HG03469 (cell line): ENCODE measurements around the gene KIF2C.
"Not testable (repeated sequence)": the region's sequence is repeated elsewhere in the genome, so short reads cannot be mapped to it uniquely, and the experiment has no call there.

Experiments used
- ATAC-seq: cut with Tn5 transposase; IDR thresholded peaks from one replicate; pipeline ENCODE4 v1.9.1; 2021; ENCODE audit warnings: mild to moderate bottlenecking, moderate library complexity, moderate number of reproducible peaks; ENCODE audit not compliant: unreplicated experiment

Gene KIF2C

DNA sequence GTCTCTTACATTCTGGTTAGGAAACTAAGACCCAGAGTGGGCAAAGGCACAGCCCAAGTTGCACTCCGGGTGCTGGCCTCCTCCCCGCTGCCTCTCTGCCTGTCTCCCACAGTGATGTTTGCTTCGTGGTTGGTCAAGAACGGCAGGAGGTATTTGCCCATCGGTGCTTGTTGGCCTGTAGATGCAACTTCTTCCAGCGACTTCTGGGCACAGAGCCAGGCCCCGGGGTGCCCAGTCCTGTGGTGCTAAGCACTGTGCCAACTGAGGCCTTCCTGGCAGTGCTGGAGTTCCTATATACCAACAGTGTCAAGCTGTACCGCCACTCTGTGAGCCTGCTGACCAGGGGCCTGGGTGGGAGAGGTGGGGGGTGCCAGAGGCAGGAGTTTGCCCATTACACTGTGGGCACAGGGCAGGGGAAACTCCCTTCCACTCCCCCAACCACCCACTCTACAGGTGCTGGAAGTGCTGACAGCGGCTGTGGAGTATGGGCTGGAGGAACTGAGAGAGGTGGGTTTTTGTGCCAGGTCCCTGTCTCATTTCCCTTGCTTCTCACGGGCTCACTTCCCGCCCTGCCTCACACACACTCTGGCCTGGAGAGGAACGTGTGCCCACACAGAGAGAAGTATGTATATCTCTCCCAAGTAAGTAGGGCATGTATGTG is 70.6 kb downstream of the KIF2C start:
- no peak for ATAC-seq

DNA sequence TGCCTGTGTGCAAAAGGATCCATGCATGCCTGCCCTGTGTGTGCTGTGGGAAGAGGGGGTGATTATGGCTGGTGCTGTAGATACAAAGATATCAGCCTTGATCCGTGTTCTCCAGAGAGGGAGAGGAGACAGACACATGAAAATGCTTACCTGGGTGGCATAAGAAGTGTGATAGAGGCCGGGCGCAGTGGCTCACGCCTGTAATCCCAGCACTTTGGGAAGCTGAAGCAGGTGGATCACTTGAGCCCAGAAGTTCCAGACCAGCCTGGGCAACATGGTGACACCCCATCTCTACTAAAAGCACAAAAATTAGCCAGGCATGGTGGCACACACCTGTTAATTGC is 71.1 kb downstream of the KIF2C start:
- not testable (repeated sequence) for ATAC-seq

DNA sequence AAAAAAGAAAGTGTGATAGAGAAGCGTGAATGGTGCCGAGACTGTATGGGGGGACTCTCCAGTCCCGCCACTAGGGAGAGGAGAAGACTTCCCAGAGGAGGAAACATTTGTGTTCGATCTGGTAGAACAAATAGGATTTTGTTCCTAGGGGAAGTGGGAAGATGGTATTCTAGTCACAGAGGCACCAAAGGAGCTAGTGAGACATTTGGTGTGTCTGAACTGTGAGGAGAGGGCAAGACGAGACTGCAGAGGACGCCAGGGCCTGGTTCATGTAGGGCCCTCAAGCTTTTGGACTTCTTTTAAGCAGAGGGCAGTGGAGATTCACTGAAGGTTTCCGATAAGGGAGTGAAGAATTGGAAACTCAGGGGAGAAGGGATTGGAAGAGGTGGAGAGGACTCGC is 71.6 kb downstream of the KIF2C start:
- no peak for ATAC-seq

DNA sequence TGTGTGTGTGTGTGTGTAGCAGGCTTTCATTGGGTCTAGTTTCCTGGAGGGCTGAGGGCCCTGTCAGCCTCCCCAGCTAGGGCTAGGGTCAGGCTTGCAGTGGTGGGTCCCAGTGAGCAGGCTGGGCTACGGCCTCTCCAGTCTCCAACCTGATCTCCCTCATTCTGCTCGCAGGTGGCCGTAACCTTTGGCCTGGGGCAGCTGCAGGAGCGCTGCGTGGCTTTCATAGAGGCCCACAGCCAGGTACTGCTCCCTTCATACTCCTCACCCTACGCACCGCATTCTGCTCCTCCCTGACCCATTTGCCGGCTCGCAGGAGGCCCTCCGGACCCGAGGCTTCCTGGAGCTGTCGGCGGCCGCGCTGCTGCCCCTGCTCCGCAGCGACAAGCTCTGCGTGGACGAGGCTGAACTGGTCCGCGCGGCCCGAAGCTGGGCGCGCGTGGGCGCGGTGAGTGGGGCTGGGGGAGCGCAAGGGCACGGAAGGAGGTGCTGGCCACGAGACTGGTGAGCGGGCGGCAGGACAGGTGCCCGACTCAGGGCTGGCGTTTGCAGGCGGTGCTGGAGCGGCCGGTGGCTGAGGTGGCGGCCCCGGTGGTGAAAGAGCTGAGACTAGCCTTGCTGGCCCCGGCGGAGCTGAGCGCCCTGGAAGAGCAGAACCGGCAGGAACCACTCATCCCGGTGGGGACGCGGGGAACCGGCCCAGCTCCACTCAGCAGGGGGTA is 73.3 kb downstream of the KIF2C start:
- no peak for ATAC-seq

DNA sequence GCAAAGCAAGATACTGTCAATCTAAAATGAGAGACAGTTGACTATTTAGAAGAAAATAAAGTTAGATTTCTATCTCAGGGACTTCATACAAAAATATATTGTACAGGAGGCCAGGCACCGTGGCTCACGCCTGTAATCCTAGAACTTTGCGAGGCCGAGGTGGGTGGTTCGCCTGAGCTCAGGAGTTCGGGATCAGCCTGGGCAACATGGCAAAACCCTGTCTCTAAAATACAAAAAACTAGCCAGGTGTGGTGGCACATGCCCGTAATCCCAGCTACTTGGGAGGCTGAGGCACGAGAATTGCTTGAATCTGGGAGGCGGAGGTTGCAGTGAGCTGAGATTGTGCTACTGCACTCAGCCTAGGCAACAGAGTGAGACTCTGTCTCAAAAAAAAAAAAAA is 76.3 kb downstream of the KIF2C start:
- ATAC-seq, result not testable (repeated sequence)

DNA sequence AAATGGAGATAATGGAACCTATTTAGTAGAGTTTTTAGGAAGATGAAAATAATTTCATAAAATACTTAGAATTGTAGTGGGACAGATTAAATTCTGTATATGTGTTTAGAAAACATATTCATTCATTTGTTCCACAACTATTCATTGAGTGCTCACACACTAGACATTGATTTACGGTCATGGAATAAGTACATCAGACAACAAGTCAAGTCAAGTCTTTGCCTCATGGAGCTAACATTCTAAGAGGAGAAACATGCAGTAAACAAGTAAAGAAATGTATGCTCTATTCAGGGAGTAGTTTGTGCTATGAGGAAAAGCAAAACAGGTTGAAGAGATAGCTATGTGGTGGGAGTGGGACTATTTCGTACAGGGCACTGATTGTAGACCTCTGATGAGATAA is 77.7 kb downstream of the KIF2C start:
- no peak for ATAC-seq
